NCI-H2196 (cell line): Measurements from ENCODE around the gene SHISA3.

Source experiments
- DNase-seq: peaks from one replicate; lab custom pipeline; 2025; ENCODE audit not compliant: unreplicated experiment; lab: John Stamatoyannopoulos, UW

The SHISA3 gene

DNA sequence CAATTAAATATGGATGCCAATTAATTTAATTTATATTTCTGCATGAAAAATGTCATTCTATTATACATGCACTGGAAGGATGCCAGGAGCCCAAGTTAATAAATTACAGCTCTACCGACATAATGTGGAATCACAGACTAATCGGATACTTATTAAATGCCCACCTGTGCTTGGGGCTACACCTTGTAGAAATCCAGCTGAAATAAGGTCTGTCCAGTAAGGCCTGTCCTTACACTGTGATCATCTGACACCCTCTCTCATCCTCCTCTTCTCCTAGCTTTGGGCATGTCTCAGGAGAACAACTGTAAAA is 6.0 kb upstream of the SHISA3 start:
- DNase-seq, result no peak

DNA sequence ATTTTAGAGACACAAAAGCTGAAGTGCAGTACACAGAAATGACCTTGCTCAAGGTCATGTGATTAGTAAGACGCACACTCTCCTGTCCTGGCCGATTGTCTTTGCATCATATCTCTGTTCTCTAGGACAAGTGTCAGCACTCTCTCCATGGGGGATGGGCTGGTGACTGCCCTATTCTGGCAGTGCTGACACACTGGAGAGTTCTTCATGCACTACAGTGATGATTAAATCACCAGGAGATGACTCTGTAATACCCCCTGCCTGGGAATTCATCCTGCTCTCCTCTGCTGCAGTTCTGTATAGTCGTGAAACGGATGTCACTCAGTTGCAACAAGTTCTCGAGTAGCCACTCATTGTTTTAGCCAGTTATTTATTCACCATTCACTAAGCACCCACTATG is 5.3 kb upstream of the SHISA3 start:
- no peak for DNase-seq

DNA sequence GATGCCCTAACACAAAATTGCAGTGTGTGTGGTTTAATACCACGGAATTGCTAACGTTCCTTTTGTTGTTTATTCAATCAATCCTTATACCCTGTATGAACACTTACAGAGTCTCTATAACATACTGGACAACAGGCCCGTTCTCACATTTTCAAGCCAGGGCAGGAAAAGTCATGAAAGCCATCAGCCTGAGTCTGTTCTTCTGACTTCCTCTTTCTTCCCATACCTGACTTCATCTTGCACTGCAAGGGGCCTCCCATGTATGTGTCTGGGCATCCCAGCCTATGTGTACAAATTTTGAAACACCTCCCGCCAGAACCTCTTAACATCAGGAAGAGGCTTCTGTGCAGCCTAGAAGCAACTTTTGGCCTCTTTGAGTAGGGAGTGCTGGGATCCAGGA is 4.9 kb upstream of the SHISA3 start:
- DNase-seq, result no peak

DNA sequence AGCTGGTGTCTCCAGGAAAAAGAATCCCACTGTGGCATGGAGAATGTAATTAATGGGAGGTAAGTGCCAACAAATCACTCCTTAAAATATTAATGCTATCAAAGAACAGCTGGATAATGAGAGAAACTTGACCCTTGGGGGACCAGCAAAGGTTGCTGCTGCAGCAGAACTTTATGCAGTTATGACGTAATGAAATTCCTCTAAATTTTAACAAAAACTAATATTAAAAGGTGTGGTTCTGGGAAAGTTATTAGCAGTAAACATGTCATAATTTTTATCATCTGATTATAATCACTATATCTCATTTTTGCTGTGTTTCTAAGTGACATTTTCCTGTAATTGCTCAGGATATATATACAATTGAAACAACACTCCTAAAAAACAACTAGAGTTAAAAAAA is 1.7 kb upstream of the SHISA3 start:
- no peak for DNase-seq

DNA sequence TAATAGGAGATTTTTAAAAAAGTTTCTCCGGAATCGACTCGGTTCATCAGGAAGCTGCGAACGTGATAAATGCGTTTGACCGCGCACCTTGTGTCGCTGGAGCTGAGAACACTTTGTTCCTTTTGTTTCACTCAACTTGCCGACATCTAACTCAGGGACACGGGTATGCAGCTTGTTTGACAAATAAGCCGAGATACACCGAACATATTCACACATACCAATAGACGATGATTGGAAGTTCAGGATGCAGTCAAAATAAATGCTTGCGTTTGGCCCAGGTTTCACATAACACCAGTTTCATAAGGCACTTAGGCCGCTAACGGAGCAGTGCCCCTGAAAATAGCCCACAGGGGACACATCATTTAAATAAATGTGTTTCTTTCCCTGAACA is 932 bp upstream of the SHISA3 start:
- DNase-seq, result no peak

- no peak for DNase-seq
Measured at GRCh38 chr4:42397635-42398170, 415 bp downstream of the SHISA3 start.

GRCh38 chr4:42398171-42398870 is 1.0 kb downstream of the SHISA3 start:
- DNase-seq, result no peak

DNA sequence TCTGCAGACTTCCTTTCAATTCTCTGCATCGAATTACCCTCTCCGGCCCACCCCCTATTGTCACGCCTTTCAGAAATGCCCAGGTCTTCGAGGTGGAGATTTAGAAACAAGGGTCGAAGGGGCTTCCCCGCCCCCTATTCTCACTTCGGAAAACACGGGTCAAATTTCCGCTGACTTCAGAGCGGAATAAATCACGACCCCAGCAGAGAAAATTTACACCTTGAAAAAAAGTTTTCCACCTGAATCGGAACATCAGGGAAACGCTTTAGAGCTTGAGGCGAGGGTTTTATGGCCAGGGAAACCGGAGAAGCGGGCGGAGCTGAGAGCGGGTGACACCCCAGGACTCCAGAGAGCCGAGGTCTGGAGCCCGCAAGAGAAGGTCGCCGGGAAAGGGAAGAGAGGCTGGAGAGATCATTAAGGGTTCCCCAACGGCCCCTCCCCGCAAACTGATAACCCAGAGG is 1.6 kb downstream of the SHISA3 start:
- no peak for DNase-seq

- no peak for DNase-seq
Measured at GRCh38 chr4:42399393-42399792, 2.1 kb downstream of the SHISA3 start.

DNA sequence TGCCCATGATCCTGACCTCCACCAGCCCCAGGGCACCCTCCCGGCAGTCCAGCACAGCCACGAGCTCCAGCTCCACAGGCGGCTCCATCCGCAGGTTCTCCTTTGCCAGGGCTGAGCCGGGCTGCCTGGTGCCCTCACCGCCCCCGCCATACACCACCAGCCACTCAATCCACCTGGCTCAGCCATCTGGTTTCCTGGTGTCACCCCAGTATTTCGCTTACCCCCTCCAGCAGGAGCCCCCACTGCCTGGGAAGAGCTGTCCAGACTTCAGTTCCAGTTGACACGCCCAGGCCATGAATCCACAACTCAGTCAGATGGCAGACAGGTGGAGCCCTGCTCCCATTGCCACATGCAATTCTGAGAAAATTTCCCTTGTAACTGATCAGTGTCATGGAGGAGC is 3.9 kb downstream of the SHISA3 start:
- DNase-seq, result no peak

DNA sequence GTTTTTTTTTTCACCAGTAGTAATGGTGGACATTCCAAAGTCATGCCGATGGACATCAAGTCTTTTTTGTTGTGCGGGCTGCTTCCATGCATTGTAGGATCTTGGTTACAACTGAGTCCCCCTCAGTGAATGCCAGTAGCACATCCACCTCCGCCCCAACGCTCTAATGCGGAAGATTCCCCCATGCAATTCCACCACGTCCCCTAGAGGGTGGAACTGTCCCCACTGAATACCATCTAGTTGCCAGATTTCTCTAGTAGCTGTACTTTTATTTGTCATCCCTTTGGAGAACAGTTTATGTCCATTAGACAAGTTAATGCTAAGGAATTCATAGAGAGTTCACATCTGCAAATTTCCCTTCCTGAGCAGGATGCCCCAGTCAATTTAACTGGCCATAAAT is 6.7 kb downstream of the SHISA3 start:
- no peak for DNase-seq

DNA sequence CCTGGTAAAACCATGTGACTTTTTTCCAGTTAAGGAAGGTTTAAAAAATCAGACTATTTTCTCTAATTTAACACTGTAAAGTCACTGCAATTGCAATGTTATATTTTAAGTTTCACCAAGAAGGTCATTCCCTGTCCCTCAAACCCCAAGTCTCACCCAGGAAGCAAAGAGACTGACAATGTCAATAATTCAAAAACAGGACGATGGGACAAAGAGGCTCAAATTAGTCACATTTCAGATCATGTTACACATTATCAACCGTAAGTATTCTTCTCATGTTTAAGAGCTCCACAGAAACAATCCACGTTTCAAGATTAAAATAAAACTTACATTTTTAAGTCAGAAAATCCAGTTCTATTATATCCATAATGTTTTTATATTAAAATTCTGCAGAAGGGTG is 13.2 kb downstream of the SHISA3 start:
- DNase-seq, result no peak

- DNase-seq, result no peak
Measured at GRCh38 chr4:42411803-42412202, 14.5 kb downstream of the SHISA3 start.

DNA sequence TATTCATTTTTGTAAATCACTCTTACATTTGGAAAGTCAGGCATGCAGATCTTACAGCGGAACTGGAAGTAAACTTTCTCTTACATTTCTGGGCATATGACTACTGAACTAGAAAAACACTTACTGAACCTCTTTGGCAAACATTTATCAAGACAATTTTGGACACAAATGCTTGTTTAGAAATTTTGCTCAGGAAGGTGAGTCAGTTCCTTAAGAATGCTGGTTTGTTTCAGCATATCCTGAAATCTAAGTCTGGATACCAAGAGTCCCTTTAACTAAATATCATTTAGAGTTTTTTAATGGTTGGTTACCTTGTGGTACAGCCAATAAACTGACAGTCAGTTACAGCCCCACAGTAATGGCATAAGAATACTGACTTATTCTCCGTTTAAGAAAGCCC is 15.0 kb downstream of the SHISA3 start:
- no peak for DNase-seq

DNA sequence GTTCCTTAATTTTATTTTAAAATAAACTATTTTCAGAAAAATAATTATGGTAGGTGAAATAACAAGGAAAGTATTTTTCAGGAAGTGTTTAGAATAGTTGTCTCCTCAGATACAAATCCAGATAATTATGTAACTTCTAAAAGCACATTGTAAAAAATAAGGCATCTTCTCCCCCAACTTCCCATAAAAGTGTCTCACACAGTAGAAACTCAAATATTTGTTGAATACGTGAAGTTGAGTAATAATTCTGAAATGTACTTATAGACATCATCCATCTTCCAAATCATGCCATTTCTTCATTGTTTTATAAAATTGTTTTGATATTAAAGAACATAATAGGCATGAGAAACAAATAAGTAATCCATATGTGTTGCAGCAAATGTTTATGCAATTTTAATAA is 18.0 kb downstream of the SHISA3 start:
- no peak for DNase-seq

DNA sequence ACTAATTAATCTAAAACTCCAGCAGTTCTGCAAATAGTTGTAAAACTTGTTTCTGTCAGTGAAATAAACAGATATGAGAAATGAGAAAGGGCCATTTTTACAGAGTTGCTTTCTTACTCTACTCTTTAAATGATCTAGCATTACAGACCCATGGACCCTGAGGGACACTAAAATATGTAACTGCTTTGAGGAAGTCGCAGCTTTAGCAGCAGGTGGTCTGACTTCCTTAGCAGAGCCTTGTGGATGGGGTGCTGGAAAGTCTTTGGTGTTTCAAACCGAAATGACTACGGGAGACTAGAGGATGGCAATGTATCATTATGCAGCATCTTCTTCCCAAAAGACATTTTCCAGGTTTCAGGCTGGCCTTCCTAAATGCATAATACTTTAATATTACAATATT is 18.7 kb downstream of the SHISA3 start:
- DNase-seq, result no peak

- no peak for DNase-seq
Measured at GRCh38 chr4:42417550-42417949, 20.3 kb downstream of the SHISA3 start.

DNA sequence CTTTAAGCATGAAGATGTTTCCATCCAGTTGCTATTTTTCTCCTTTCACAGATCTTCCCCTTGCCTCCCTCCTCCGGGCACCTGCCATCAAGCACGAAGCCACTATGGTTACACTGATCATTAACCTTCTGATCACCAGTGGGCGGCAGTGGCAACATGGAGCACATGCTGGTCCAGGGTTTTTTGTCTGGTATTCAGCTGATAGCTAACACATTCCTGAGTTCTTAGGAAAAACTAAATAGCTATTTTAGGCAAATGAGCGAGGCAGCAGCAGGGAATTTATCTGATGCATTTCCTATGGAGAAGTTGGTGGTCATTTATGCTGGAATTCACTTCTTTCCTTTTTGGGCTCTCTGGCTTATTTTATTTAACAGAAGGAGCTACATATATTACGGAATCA is 22.9 kb downstream of the SHISA3 start:
- no peak for DNase-seq

GRCh38 chr4:42425146-42426065 is 28.1 kb downstream of the SHISA3 start:
- no peak for DNase-seq

DNA sequence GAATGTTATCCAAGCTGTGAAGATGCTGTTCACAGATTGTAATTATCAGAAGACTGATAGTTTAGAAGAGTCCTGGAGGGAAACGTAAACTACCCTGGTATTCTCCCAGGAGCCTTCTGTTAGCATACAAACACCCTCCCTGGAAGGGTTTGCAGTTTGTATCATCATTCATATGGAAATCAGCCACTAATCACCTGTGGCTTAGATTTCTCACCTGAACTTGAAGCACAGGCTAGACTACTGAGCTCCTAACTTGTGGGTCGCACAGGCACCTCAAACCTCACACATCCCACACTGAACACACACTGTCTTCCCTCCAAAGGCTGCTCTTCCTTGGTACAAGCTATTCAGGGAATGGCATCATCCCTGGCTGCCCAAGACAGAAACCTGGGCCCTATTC is 30.7 kb downstream of the SHISA3 start:
- DNase-seq, result no peak

DNA sequence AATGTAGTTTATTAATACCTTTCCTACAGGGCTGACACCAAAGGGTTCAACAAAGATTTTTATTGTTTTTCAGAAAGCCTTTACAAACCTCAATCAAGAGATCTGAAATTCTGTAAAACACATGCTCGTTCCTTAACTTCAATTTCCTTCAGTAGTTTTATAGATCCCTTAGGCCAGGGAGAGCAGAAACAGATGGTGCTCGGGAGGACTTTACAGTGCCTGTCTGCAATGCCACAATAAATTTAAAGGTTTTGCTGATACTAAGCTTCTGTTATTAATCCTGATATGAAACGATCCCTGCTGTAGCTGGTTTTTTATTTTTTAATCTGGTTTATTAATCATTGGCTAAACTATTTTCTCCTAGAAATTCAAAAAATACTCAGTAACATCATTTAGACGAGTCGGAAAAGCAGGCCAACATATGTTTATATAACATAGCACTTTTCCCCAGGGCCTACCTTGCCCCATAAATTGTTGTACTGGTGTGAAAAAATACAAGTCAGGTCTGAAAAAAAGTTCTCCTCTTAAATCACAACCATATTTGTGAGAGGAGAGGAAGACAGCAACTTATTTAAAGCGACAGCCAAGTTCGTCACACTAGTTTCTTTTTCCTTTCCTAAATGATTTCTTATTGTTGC is 39.8 kb downstream of the SHISA3 start:
- DNase-seq, result no peak

- no peak for DNase-seq
Measured at GRCh38 chr4:42440083-42440482, 42.8 kb downstream of the SHISA3 start.
